K562 (cell line): ENCODE results near the gene SETMAR. TPM values are rescaled to one million over a fixed set of nuclear protein-coding genes. Genes with fewer than 3 reads are reported as not detected.
A peak's percentile ranks its signal among the peaks of the same experiment; 100 is the strongest.

Experiments used
- ARID1B ChIP-seq: fragments of 450-650 bp; IDR thresholded peaks from 2 replicates; pipeline ENCODE4 v1.6.1; 2016; ENCODE audit warnings: antibody characterized with exemption, mild to moderate bottlenecking, inconsistent platforms
- CBFB ChIP-seq: sonication (generic); formaldehyde crosslinking; IDR thresholded peaks from 2 replicates; pipeline ENCODE4 v1.4.0; 2020; ENCODE audit warnings: mild to moderate bottlenecking, missing genetic modification reagents
- CCNT2 ChIP-seq: IDR thresholded peaks from 2 replicates; pipeline ENCODE4 v1.6.1; 2011; ENCODE audit warnings: borderline replicate concordance, low read depth, mild to moderate bottlenecking, moderate library complexity, mixed read lengths, low read length; ENCODE audit not compliant: insufficient read length; ENCODE audit errors: extremely low read depth
- COPS2 ChIP-seq: fragments of 450-650 bp; conservative IDR thresholded peaks from 2 replicates; pipeline ENCODE4 v1.6.1; 2016; ENCODE audit warnings: mild to moderate bottlenecking, moderate library complexity
- DDX20 ChIP-seq: fragments of 450-650 bp; IDR thresholded peaks from 2 replicates; pipeline ENCODE4 v1.6.1; 2016; ENCODE audit warnings: missing genetic modification characterization, low read depth, mild to moderate bottlenecking, missing compliant biosample characterization, moderate library complexity
- E2F3 ChIP-seq: fragments of 250-450 bp; sonication (Bioruptor Pico); IDR thresholded peaks from 2 replicates; pipeline ENCODE4 v1.4.0; 2020; ENCODE audit warnings: mild to moderate bottlenecking
- GATA2 ChIP-seq: sonication (generic); formaldehyde crosslinking; IDR thresholded peaks from 2 replicates; pipeline ENCODE4 v1.4.0; 2020; ENCODE audit warnings: mild to moderate bottlenecking, missing genetic modification reagents
- HMGN3 ChIP-seq: IDR thresholded peaks from 2 replicates; pipeline ENCODE4 v1.6.1; 2011; ENCODE audit warnings: borderline replicate concordance, low read depth, mild to moderate bottlenecking, mixed read lengths, low read length; ENCODE audit not compliant: insufficient read length; ENCODE audit errors: extremely low read depth
- JUNB ChIP-seq: fragments of 450-650 bp; formaldehyde crosslinking; conservative IDR thresholded peaks from 2 replicates; pipeline ENCODE4 v1.4.0; 2020; ENCODE audit warnings: mild to moderate bottlenecking
- MCM3 ChIP-seq: fragments of 450-650 bp; IDR thresholded peaks from 2 replicates; pipeline ENCODE4 v1.6.1; 2016
- MCM5 ChIP-seq: fragments of 450-650 bp; IDR thresholded peaks from 2 replicates; pipeline ENCODE4 v1.6.1; 2016; ENCODE audit warnings: low read depth
- MYBL2 ChIP-seq, 2 experiments: fragments of 450-650 bp in 1 of 2; sonication (generic) in 1 of 2; formaldehyde crosslinking in 1 of 2; IDR thresholded peaks; 2 replicates each; pipeline versions ENCODE4 v1.6.1 to v1.8.1; 2017 to 2022; ENCODE audit warnings: borderline replicate concordance in 1 of 2, inconsistent platforms in 1 of 2, low read depth in 1 of 2, mild to moderate bottlenecking in 1 of 2, missing genetic modification reagents in 1 of 2, moderate library complexity in 1 of 2
- MYC ChIP-seq, 2 experiments: fragments of 250-450 bp in 1 of 2; sonication (Bioruptor Pico) in 1 of 2; IDR thresholded peaks; 2 replicates each; pipeline versions ENCODE4 v1.5.1 to v1.6.1; 2012 to 2021; ENCODE audit warnings: low read depth in 2 of 2, borderline replicate concordance in 1 of 2, improper control_type of control experiment in 1 of 2, low read length in 1 of 2, mild to moderate bottlenecking in 1 of 2, moderate library complexity in 1 of 2
- PML ChIP-seq: IDR thresholded peaks from 2 replicates; pipeline ENCODE4 v1.6.1; 2012; ENCODE audit warnings: low read length, inconsistent platforms
- POLR2G ChIP-seq: fragments of 200-400 bp; formaldehyde crosslinking; IDR thresholded peaks from 2 replicates; pipeline ENCODE4 v1.6.1; 2017; ENCODE audit warnings: low read depth, mild to moderate bottlenecking, antibody characterized with exemption, low read length, moderate library complexity
- RAD21 ChIP-seq, 2 experiments: fragments of 250-450 bp in 1 of 2; fragments of 450-650 bp in 1 of 2; sonication (Bioruptor Pico) in 1 of 2; formaldehyde crosslinking in 1 of 2; IDR thresholded peaks in 1 of 2; conservative IDR thresholded peaks in 1 of 2; 2 replicates each; pipeline versions ENCODE4 v1.4.0 to v1.8.0; 2020 to 2022; ENCODE audit warnings: mild to moderate bottlenecking in 2 of 2, moderate library complexity in 1 of 2
- TEAD1 ChIP-seq, 2 experiments: fragments of 450-650 bp in 1 of 2; sonication (generic) in 1 of 2; formaldehyde crosslinking; IDR thresholded peaks; 2 replicates each; pipeline versions ENCODE4 v1.4.0 to v1.8.0; 2020 to 2022; ENCODE audit warnings: mild to moderate bottlenecking in 2 of 2, missing genetic modification reagents in 1 of 2
- THAP7 ChIP-seq: fragments of 250-450 bp; sonication (Bioruptor Pico); IDR thresholded peaks from 2 replicates; pipeline ENCODE4 v1.5.0; 2021
- XRCC4 ChIP-seq: IDR thresholded peaks from one replicate; pipeline ENCODE4 v1.6.1; 2011; ENCODE audit not compliant: insufficient read depth, insufficient read length; ENCODE audit errors: extremely low read depth
- ZBTB34 ChIP-seq: fragments of 250-450 bp; sonication (Bioruptor Pico); IDR thresholded peaks from 2 replicates; pipeline ENCODE4 v1.8.0; 2021; ENCODE audit warnings: mild to moderate bottlenecking, moderate library complexity
- ZFP1 ChIP-seq: fragments of 450-650 bp; formaldehyde crosslinking; IDR thresholded peaks from 2 replicates; pipeline ENCODE4 v1.4.0; 2020; ENCODE audit warnings: mild to moderate bottlenecking, mixed read lengths
- ZNF24 ChIP-seq: fragments of 450-650 bp; IDR thresholded peaks from 2 replicates; pipeline ENCODE4 v1.6.1; 2016
- ZNF699 ChIP-seq: fragments of 250-450 bp; sonication (Bioruptor Pico); IDR thresholded peaks from 2 replicates; pipeline ENCODE4 v1.8.0; 2021; ENCODE audit warnings: mild to moderate bottlenecking, moderate library complexity; ENCODE audit not compliant: insufficient replicate concordance
- polyA plus RNA-seq, 8 experiments: library from polyadenylated mRNA; depleted of rRNA in 4 of 8; stranded (reverse) in 5 of 8; unstranded in 3 of 8; fragments of >200 nt; fragmentation: Nextera tagmentation in 2 of 8; fragmentation: Illumina TruSeq in 1 of 8; extraction: Ambion mirVana in 2 of 8; extraction: Trizol in 1 of 8; gene quantifications; 2 replicates each; pipeline versions ENCODE4 v1.2.1 to v1.2.3, GENCODE V29; 2011 to 2014; ENCODE audit warnings: inconsistent platforms in 1 of 8, missing spikeins in 1 of 8
- total RNA-seq, 7 experiments: library from RNA; depleted of rRNA in 6 of 7; stranded (reverse); fragments of >200 nt in 6 of 7; fragmentation: Illumina TruSeq in 2 of 7; extraction: Trizol in 2 of 7; gene quantifications; 2 replicates each; pipeline versions ENCODE4 v1.2.1 to v1.2.3, GENCODE V29; 2011 to 2021; ENCODE audit warnings: low replicate concordance in 1 of 7

Gene SETMAR
- total and polyA plus RNA-seq, 9 of the 15 experiments (the other 6 are each of a cell fraction or from before 2014, with no cell fraction given): 5.5 to 25.1 (median 18.2) TPM

DNA sequence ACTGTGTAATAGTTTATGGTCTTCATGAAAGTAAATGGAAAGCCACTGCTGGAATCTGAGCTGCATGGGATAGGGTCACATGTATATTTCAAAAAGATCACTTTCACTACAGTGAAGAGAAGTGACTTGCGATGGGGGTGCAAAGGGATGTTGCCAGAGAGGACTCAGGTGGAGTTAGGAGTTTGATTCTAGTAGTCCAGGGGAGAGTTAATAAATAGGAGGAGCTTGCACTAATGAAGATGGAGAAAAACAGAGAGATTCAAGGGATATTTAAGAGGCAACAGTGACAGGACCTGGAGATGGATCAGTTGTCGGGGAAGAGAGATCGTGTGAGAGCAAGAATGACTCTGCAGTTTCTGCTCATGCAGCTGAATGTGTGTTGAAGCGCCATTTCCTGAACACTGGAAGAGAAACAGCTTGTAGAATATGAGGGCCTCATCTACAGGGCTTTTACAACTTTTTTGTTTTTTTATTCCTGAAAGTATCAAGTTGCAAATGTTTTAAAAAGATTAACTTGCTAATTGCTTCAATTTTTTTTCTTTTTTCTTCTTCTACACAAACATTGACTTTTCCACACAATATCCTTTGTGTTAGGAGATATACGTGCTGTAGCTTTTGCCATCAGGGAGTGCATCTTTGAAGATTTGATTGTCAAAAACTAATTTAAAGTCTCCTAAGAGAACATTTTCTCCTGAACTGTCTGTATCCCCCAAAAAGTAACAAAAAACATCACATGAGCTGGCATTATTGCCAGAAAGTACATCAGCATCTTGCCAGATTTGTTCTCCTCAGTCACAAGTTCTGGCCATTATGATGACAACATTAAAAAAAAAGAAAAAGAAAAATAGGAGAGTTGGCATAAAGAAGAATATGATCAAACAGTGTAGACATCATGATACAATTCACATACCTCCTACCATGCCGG, 37.5 kb downstream of the SETMAR start (continued):
- TF ChIP-seq PML: no peak
- no peak for TF ChIP-seq JUNB (CRISPR knock-in tag)
- TF ChIP-seq E2F3 (CRISPR knock-in tag): no peak
- no peak for TF ChIP-seq GATA2 (CRISPR knock-in tag)
- TF ChIP-seq ARID1B: peak; percentile 63
- TF ChIP-seq HMGN3: no peak
- no peak for TF ChIP-seq MCM3
- no peak for TF ChIP-seq CBFB (CRISPR knock-in tag)
- no peak for TF ChIP-seq XRCC4
- no peak for TF ChIP-seq COPS2
- TF ChIP-seq RAD21 (CRISPR knock-in tag; conservative IDR thresholded peaks at IDR 0.05 in 1 of 2, IDR thresholded peaks at IDR 0.05 in 1 of 2): peak in 1 of 2 experiments; percentile 13; a peak in 1 of 4 replicates
- no peak for TF ChIP-seq POLR2G
- TF ChIP-seq DDX20 (tag): 0 out of 2 replicates have a peak, but pooled peaks have one; percentile 28
- TF ChIP-seq ZNF24: peak; percentile 68; the same call in 1 of the 2 replicates
- no peak for TF ChIP-seq ZBTB34 (CRISPR knock-in tag)
- TF ChIP-seq ZNF699 (CRISPR knock-in tag): no peak
- no peak for TF ChIP-seq MCM5
- no peak for TF ChIP-seq MYBL2 (IDR thresholded peaks at IDR 0.05; ENCODE audit: low read depth)
- TF ChIP-seq MYBL2 (CRISPR knock-in tag; IDR thresholded peaks at IDR 0.05; ENCODE audit: borderline replicate concordance): no peak
- TF ChIP-seq MYC (IDR thresholded peaks at IDR 0.05; ENCODE audit: low read depth, low read length): peak; percentile 64; the same call in 1 of the 2 replicates
- no peak for TF ChIP-seq MYC (CRISPR knock-in tag; IDR thresholded peaks at IDR 0.05; ENCODE audit: borderline replicate concordance, low read depth)
- no peak for TF ChIP-seq THAP7 (CRISPR knock-in tag)
- peak in 1 of 2 experiments; percentile 57; a peak in 1 of 4 replicates for TF ChIP-seq TEAD1 (CRISPR knock-in tag; IDR thresholded peaks at IDR 0.05)
- TF ChIP-seq CCNT2: no peak
- TF ChIP-seq ZFP1 (CRISPR knock-in tag): 0 out of 2 replicates have a peak, but pooled peaks have one; percentile 18
